HEK293 (cell line): ENCODE measurements around the gene CYP4F22.

ENCODE experiments used
- CTCF ChIA-PET: fragments of 350-600 bp; formaldehyde crosslinking; extraction: SDS; loops from one replicate; lab custom pipeline; 2021; ENCODE audit warnings: antibody characterized with exemption; lab: Yijun Ruan, JAX
- POLR2A ChIA-PET: fragments of 300-600 bp; formaldehyde crosslinking; extraction: SDS; loops from one replicate; lab custom pipeline; 2020; ENCODE audit warnings: antibody characterized with exemption, inconsistent platforms; lab: Yijun Ruan, JAX
- H3K27ac ChIP-seq: fragments of 200-500 bp; sonication (Bioruptor generic); 2 replicates; pipeline ENCODE4 v1.5.1; 2014; ENCODE audit warnings: low read depth, low read length, control low read depth, inconsistent platforms; ENCODE audit errors: extremely low read depth
- H3K36me3 ChIP-seq, 2 experiments: fragments of 200-500 bp in 1 of 2; sonication (Bioruptor generic) in 1 of 2; 1 replicate in 1 of 2; 2 replicates in 1 of 2; pipeline ENCODE4 v1.5.1; 2014 to 2017; ENCODE audit warnings: inconsistent platforms in 2 of 2, low read length in 2 of 2; ENCODE audit not compliant: control insufficient read depth in 2 of 2, insufficient read depth in 1 of 2
- H3K4me1 ChIP-seq: fragments of 200-500 bp; sonication (Bioruptor generic); 2 replicates; pipeline ENCODE4 v1.5.1; 2014; ENCODE audit warnings: mild to moderate bottlenecking, low read length, inconsistent platforms; ENCODE audit not compliant: control insufficient read depth, insufficient read depth
- H3K4me3 ChIP-seq: 2 replicates; pipeline ENCODE4 v1.5.1; 2011; ENCODE audit warnings: low read depth, mild to moderate bottlenecking, control low read depth, low read length, moderate library complexity
- H3K9me3 ChIP-seq: fragments of 200-500 bp; sonication (Bioruptor generic); 2 replicates; pipeline ENCODE4 v1.5.1; 2014; ENCODE audit warnings: low read depth, low read length, inconsistent platforms; ENCODE audit not compliant: control insufficient read depth, insufficient read depth
- BCL11A ChIP-seq: fragments of 450-650 bp; formaldehyde crosslinking; IDR thresholded peaks from 2 replicates; pipeline ENCODE4 v1.5.1; 2016; ENCODE audit warnings: low read depth, missing biosample characterization, missing genetic modification characterization
- SCRT2 ChIP-seq: fragments of 450-650 bp; formaldehyde crosslinking; IDR thresholded peaks from 2 replicates; pipeline ENCODE4 v1.5.1; 2016; ENCODE audit warnings: missing biosample characterization, missing genetic modification characterization
- ZNF10 ChIP-seq: fragments of 450-650 bp; formaldehyde crosslinking; IDR thresholded peaks from 2 replicates; pipeline ENCODE4 v1.5.1; 2017; ENCODE audit warnings: missing biosample characterization, missing genetic modification characterization
- ZNF138 ChIP-seq: fragments of 450-650 bp; formaldehyde crosslinking; IDR thresholded peaks from 2 replicates; pipeline ENCODE4 v1.5.1; 2016; ENCODE audit warnings: missing biosample characterization, missing genetic modification characterization, borderline replicate concordance
- ZNF155 ChIP-seq: fragments of 450-650 bp; formaldehyde crosslinking; IDR thresholded peaks from 2 replicates; pipeline ENCODE4 v1.5.1; 2016; ENCODE audit warnings: missing biosample characterization, missing genetic modification characterization
- ZNF174 ChIP-seq: fragments of 450-650 bp; formaldehyde crosslinking; IDR thresholded peaks from 2 replicates; pipeline ENCODE4 v1.5.0; 2017; ENCODE audit warnings: missing biosample characterization, mild to moderate bottlenecking, missing genetic modification characterization
- ZNF302 ChIP-seq: fragments of 450-650 bp; formaldehyde crosslinking; IDR thresholded peaks from 2 replicates; pipeline ENCODE4 v1.5.1; 2016; ENCODE audit warnings: missing biosample characterization, missing genetic modification characterization, low read depth
- ZNF394 ChIP-seq: fragments of 450-650 bp; formaldehyde crosslinking; IDR thresholded peaks from 2 replicates; pipeline ENCODE4 v1.5.1; 2016; ENCODE audit warnings: missing biosample characterization, missing genetic modification characterization, mild to moderate bottlenecking, moderate library complexity, borderline replicate concordance
- ZNF544 ChIP-seq: fragments of 450-650 bp; formaldehyde crosslinking; IDR thresholded peaks from 2 replicates; pipeline ENCODE4 v1.5.0; 2017; ENCODE audit warnings: missing biosample characterization, missing genetic modification characterization
- ZNF549 ChIP-seq: fragments of 450-650 bp; IDR thresholded peaks from 2 replicates; pipeline ENCODE4 v1.5.1; 2018; ENCODE audit warnings: missing biosample characterization, missing genetic modification characterization, mild to moderate bottlenecking, inconsistent platforms, moderate library complexity
- ZNF629 ChIP-seq: fragments of 450-650 bp; formaldehyde crosslinking; IDR thresholded peaks from 2 replicates; pipeline ENCODE4 v1.5.1; 2017; ENCODE audit warnings: missing biosample characterization, missing genetic modification characterization
- ZNF701 ChIP-seq: fragments of 450-650 bp; formaldehyde crosslinking; IDR thresholded peaks from 2 replicates; pipeline ENCODE4 v1.5.1; 2016; ENCODE audit warnings: missing biosample characterization, missing genetic modification characterization
- ZNF76 ChIP-seq: fragments of 450-650 bp; formaldehyde crosslinking; IDR thresholded peaks from 2 replicates; pipeline ENCODE4; 2016; ENCODE audit warnings: low read depth, missing biosample characterization, missing genetic modification characterization, borderline replicate concordance
- ZSCAN23 ChIP-seq: fragments of 450-650 bp; formaldehyde crosslinking; IDR thresholded peaks from 2 replicates; pipeline ENCODE4 v1.5.1; 2016; ENCODE audit warnings: missing biosample characterization, missing genetic modification characterization
- TF ChIP-seq, protein P1 (sequence below): fragments of 450-650 bp; formaldehyde crosslinking; IDR thresholded peaks from 2 replicates; pipeline ENCODE4 v1.5.1; 2016; ENCODE audit warnings: missing biosample characterization, missing genetic modification characterization
- TF ChIP-seq, protein P2 (sequence below): fragments of 450-650 bp; IDR thresholded peaks from 2 replicates; pipeline ENCODE4 v1.5.1; 2018; ENCODE audit warnings: missing biosample characterization, missing genetic modification characterization
- TF ChIP-seq, protein P3 (sequence below): fragments of 450-650 bp; formaldehyde crosslinking; IDR thresholded peaks from 2 replicates; pipeline ENCODE4 v1.5.1; 2017; ENCODE audit warnings: missing biosample characterization, missing genetic modification characterization
- TF ChIP-seq, protein P4 (sequence below): fragments of 450-650 bp; formaldehyde crosslinking; conservative IDR thresholded peaks from 2 replicates; pipeline ENCODE4 v1.5.1; 2016; ENCODE audit warnings: low read depth, missing biosample characterization, missing genetic modification characterization
- TF ChIP-seq, protein P5 (sequence below): fragments of 450-650 bp; formaldehyde crosslinking; IDR thresholded peaks from 2 replicates; pipeline ENCODE4 v1.5.1; 2017; ENCODE audit warnings: missing biosample characterization, mild to moderate bottlenecking, missing genetic modification characterization, moderate library complexity

CYP4F22 gene

DNA sequence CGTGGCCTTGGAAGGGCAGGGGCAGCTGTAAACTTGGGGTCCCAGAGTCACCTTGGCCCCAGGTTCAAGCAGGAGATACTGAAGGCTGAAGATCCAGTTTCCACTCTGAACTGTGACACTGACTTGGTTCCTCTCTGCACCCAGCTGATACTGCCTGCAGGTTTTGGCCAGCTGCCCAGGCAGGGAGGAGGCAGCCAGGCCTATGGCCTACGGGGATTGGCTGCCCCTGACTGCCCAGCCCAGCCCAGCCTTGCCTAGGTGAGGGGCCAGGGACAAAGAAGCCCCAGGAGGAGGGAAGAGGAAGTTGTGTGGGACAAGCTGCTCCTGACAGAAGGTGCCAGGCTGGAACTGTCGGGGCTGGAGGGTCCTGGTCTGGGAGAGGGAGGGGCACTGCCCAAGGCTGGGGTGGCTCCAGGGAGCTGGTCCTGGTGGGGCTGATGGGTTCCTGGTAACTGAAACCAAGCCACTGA, 55.0 kb downstream of the CYP4F22 start (continued):
- no peak for TF ChIP-seq SCRT2 (tag by site-specific recombination)
- TF ChIP-seq, protein P1, sequence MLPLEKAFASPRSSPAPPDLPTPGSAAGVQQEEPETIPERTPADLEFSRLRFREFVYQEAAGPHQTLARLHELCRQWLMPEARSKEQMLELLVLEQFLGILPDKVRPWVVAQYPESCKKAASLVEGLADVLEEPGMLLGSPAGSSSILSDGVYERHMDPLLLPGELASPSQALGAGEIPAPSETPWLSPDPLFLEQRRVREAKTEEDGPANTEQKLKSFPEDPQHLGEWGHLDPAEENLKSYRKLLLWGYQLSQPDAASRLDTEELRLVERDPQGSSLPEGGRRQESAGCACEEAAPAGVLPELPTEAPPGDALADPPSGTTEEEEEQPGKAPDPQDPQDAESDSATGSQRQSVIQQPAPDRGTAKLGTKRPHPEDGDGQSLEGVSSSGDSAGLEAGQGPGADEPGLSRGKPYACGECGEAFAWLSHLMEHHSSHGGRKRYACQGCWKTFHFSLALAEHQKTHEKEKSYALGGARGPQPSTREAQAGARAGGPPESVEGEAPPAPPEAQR (tag by site-specific recombination): no peak

DNA sequence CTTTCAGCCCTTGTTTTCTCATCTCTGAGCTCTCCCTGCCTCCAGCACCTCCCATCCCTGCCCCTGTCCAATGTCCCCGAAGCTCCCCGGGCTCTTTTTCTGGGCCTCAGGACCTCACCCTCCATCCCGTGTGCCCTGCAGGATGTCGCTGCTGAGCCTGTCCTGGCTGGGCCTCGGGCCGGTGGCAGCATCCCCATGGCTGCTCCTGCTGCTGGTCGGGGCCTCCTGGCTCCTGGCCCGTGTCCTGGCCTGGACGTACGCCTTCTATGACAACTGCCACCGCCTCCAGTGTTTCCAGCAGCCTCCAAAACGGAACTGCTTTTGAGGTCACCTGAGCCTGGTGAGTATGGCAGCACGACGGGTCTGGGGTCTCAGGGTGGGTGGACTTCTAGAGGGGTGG, 55.6 kb downstream of the CYP4F22 start:
- POLR2A ChIA-PET: interaction anchor here (1.1 kb wide), 1 partner anchor 145 kb away, joined by 4 read pairs; the partner anchor contains the start of gene AKAP8L
- no peaks in the 10 kb centered on the region for H3K9me3 ChIP-seq

DNA sequence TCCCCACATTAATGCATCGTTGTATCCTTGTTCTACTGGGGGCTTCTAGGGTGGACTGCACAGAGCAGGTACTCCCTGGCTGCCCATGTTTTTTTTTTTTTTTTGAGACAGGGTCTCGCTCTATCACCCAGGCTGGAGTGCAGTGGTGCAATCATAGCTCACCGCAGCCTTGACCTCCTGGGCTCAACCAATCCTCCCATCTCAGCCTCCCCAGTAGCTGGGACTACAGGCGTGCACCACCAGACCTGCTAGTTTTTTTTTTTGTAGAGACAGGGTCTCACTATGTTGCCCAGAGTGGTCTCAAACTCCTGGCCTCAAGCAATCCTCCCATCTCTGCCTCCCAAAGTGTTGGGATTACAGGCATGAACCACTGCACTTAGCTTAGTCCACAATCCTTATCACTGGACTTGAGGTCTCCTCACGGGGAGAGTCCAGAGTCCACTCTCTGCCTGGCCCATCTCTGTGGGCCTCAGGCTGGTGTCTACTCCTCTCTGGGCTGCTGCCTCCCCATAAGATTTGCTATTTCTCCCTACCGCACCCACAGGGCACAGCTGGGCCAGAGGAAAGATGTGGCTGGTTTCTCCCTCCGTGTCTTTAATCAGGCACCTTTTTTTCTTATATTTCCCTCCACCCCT, 56.3 kb downstream of the CYP4F22 start:
- POLR2A ChIA-PET: no interaction called here
- no peak overlapping the region for H3K27ac ChIP-seq
- no peaks in the 10 kb centered on the region for H3K9me3 ChIP-seq
- CTCF ChIA-PET: no interaction called here
- H3K36me3 ChIP-seq: no peaks in the 10 kb centered on the region
- no peak overlapping the region for H3K4me3 ChIP-seq
- peaks cover 3% of the 10 kb centered on the region; the same call in 1 of the 2 replicates for H3K4me1 ChIP-seq
- TF ChIP-seq ZNF76 (tag by site-specific recombination) (no peak), ZNF549 (tag by site-specific recombination) (no peak), ZNF302 (tag by site-specific recombination) (no peak), ZNF701 (no peak), BCL11A (no peak), ZNF10 (no peak)
- TF ChIP-seq, protein P2, sequence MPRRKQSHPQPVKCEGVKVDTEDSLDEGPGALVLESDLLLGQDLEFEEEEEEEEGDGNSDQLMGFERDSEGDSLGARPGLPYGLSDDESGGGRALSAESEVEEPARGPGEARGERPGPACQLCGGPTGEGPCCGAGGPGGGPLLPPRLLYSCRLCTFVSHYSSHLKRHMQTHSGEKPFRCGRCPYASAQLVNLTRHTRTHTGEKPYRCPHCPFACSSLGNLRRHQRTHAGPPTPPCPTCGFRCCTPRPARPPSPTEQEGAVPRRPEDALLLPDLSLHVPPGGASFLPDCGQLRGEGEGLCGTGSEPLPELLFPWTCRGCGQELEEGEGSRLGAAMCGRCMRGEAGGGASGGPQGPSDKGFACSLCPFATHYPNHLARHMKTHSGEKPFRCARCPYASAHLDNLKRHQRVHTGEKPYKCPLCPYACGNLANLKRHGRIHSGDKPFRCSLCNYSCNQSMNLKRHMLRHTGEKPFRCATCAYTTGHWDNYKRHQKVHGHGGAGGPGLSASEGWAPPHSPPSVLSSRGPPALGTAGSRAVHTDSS: no peak
- TF ChIP-seq, protein P3, sequence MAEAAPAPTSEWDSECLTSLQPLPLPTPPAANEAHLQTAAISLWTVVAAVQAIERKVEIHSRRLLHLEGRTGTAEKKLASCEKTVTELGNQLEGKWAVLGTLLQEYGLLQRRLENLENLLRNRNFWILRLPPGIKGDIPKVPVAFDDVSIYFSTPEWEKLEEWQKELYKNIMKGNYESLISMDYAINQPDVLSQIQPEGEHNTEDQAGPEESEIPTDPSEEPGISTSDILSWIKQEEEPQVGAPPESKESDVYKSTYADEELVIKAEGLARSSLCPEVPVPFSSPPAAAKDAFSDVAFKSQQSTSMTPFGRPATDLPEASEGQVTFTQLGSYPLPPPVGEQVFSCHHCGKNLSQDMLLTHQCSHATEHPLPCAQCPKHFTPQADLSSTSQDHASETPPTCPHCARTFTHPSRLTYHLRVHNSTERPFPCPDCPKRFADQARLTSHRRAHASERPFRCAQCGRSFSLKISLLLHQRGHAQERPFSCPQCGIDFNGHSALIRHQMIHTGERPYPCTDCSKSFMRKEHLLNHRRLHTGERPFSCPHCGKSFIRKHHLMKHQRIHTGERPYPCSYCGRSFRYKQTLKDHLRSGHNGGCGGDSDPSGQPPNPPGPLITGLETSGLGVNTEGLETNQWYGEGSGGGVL: no peak

More for the DNA sequence above, 55.6 kb downstream of the CYP4F22 start:
- Histone ChIP-seq H3K27ac (no peak overlapping the region), H3K36me3 (no peaks in the 10 kb centered on the region)
- TF ChIP-seq ZNF544 (tag by site-specific recombination): no peak
- no peak for TF ChIP-seq ZNF629
- no peak for TF ChIP-seq ZNF174 (tag by site-specific recombination)
- TF ChIP-seq, protein P4, sequence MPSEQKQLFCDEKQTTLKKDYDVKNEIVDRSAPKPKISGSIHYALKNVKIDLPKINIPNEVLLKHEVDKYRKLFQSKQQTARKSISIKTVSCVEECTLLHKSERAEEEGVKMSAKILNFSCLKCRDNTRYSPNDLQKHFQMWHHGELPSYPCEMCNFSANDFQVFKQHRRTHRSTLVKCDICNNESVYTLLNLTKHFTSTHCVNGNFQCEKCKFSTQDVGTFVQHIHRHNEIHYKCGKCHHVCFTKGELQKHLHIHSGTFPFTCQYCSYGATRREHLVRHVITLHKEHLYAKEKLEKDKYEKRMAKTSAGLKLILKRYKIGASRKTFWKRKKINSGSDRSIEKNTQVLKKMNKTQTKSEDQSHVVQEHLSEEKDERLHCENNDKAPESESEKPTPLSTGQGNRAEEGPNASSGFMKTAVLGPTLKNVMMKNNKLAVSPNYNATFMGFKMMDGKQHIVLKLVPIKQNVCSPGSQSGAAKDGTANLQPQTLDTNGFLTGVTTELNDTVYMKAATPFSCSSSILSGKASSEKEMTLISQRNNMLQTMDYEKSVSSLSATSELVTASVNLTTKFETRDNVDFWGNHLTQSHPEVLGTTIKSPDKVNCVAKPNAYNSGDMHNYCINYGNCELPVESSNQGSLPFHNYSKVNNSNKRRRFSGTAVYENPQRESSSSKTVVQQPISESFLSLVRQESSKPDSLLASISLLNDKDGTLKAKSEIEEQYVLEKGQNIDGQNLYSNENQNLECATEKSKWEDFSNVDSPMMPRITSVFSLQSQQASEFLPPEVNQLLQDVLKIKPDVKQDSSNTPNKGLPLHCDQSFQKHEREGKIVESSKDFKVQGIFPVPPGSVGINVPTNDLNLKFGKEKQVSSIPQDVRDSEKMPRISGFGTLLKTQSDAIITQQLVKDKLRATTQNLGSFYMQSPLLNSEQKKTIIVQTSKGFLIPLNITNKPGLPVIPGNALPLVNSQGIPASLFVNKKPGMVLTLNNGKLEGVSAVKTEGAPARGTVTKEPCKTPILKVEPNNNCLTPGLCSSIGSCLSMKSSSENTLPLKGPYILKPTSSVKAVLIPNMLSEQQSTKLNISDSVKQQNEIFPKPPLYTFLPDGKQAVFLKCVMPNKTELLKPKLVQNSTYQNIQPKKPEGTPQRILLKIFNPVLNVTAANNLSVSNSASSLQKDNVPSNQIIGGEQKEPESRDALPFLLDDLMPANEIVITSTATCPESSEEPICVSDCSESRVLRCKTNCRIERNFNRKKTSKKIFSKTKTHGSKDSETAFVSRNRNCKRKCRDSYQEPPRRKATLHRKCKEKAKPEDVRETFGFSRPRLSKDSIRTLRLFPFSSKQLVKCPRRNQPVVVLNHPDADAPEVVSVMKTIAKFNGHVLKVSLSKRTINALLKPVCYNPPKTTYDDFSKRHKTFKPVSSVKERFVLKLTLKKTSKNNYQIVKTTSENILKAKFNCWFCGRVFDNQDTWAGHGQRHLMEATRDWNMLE: no peak
- TF ChIP-seq, protein P1 (tag by site-specific recombination): no peak
- TF ChIP-seq ZNF155 (tag by site-specific recombination): no peak
- TF ChIP-seq, protein P5, sequence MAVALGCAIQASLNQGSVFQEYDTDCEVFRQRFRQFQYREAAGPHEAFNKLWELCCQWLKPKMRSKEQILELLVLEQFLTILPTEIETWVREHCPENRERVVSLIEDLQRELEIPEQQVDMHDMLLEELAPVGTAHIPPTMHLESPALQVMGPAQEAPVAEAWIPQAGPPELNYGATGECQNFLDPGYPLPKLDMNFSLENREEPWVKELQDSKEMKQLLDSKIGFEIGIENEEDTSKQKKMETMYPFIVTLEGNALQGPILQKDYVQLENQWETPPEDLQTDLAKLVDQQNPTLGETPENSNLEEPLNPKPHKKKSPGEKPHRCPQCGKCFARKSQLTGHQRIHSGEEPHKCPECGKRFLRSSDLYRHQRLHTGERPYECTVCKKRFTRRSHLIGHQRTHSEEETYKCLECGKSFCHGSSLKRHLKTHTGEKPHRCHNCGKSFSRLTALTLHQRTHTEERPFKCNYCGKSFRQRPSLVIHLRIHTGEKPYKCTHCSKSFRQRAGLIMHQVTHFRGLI (tag by site-specific recombination): no peak
- no peak for TF ChIP-seq ZNF138
- TF ChIP-seq ZSCAN23 (tag by site-specific recombination): no peak
- TF ChIP-seq ZNF394 (tag by site-specific recombination): no peak
- TF ChIP-seq, all 188 proteins: peak for 0
- no peak overlapping the region for H3K4me3 ChIP-seq
- CTCF ChIA-PET: interaction anchor here (0.6 kb wide), 1 partner anchor 387 kb away, joined by 3 read pairs; no protein-coding TSS in a partner anchor
- H3K4me1 ChIP-seq: peaks cover 3% of the 10 kb centered on the region; the same call in 1 of the 2 replicates
